ENCODE measurements around the gene TOX3. TPM values are rescaled to one million over a fixed set of nuclear protein-coding genes. Genes with fewer than 3 reads are reported as not detected.

TOX3 gene
- total and polyA plus RNA-seq, 2 of the 13 experiments (the other 11 are each of a cell fraction or from before 2014, with no cell fraction given) = 14.5 to 98.6 TPM

DNA sequence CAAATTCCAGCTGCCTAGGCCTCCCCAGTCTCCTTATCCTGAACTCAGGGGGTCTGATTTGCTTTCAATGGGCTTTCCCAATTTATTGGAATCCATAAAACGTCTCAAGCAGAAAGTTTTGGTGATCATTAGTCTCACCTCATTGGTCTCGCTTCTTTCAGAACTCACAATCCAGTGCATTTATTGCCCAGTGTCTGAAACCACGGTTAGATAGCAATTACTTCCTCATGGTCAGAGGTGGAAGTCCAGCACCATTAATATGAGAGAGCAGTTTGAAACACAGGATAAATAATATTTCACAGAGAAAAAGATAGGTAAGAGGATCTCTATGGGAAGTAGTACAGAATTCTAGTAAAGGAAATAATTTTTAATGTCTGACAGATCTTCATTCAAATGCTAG lies 128.7 kb downstream of the TOX3 start:
- TF ChIP-seq ZNF749 (CRISPR knock-in tag; IDR thresholded peaks at IDR 0.05; ENCODE audit: borderline replicate concordance) = no peak
- no peak for TF ChIP-seq REPIN1 (CRISPR knock-in tag; IDR thresholded peaks at IDR 0.05; ENCODE audit: borderline replicate concordance, low read depth)
- no peak for TF ChIP-seq ZNF460 (CRISPR knock-in tag; IDR thresholded peaks at IDR 0.05; ENCODE audit: borderline replicate concordance)
- no peak for TF ChIP-seq ZBTB20 (CRISPR knock-in tag; IDR thresholded peaks at IDR 0.05; ENCODE audit: borderline replicate concordance, low read depth)
- ATAC-seq (no peak), DNase-seq (ENCODE audit: low spot score) (no peak), FAIRE-seq (no peak)
- Histone ChIP-seq H3K4me1 (ENCODE audit: insufficient read depth, low read length) (no peaks in the 10 kb centered on the region), H3K9me3 (ENCODE audit: low read length) (peaks cover 7% of the 10 kb centered on the region), H3K27ac (ENCODE audit: extremely low read length, insufficient read depth, low read length) (no peak overlapping the region), H3K4me3 (replicated peaks in 1 of 3; ENCODE audit: insufficient read depth in 1 of 3, low read depth in 2 of 3, low read length in 3 of 3) (no peak overlapping the region), H3K4me2 (ENCODE audit: low read depth, low read length) (no peak overlapping the region), H3K27me3 (ENCODE audit: control insufficient read depth in 1 of 2, insufficient read depth in 2 of 2, low read length in 2 of 2) (no peaks in the 10 kb centered on the region), H3K9ac (ENCODE audit: insufficient read depth, low read depth, low read length) (no peak overlapping the region), H2AFZ (ENCODE audit: low read length) (no peak overlapping the region), H3K36me3 (replicated peaks in 1 of 2; ENCODE audit: control insufficient read depth in 1 of 2, insufficient read depth in 2 of 2, low read length in 2 of 2) (no peaks in the 10 kb centered on the region), H4K20me1 (ENCODE audit: insufficient read depth, low read length) (no peaks in the 10 kb centered on the region), H3K79me2 (ENCODE audit: insufficient read depth, low read length) (no peaks in the 10 kb centered on the region)
- POLR2A ChIA-PET = no interaction called here
- WGBS (ENCODE audit: low lambda C conversion rate) = 47% methylated on average over 3 of the region's 3 CpGs
- in situ Hi-C loops (cut with HindIII; ENCODE audit: extremely low pct_ligation_motif_present, low pct_unique_long_range_greater_than_20kb) (no loop called here), intact Hi-C loops (cut with micrococcal nuclease; ENCODE audit: unreplicated experiment) (no loop called here)
- CTCF ChIA-PET (ENCODE audit: low intra/inter-chr PET ratio, low total read pairs) = no interaction called here
- no TSS peak for BruUV-seq (replicated peaks)

DNA sequence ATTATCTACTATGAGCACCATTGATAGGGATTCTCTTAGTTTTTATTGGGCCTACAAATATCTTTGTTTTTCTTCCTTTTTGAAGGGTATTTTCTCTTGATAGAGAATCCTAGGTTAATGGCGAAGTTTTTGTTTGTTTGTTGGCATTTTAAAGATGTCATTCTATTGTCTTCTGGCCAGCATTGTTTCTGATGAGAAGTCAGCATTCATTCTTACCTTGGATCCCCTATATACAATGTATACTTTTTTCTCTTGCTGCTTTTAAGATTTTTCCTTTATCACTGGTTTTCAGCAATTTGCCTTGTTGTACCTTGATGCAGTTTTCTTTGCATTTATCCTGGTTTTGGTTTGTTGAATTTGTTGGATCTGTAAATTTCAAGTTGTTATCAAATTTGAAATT lies 130.1 kb downstream of the TOX3 start:
- DNase-seq (ENCODE audit: low spot score) (no peak), ATAC-seq (no peak), FAIRE-seq (no peak)
- in situ Hi-C loops (cut with HindIII; ENCODE audit: extremely low pct_ligation_motif_present, low pct_unique_long_range_greater_than_20kb) = no loop called here
- 0% methylated on average over 1 of the region's 1 CpG for WGBS (ENCODE audit: low lambda C conversion rate)
- Histone ChIP-seq H4K20me1 (ENCODE audit: insufficient read depth, low read length) (no peaks in the 10 kb centered on the region), H3K4me2 (ENCODE audit: low read depth, low read length) (no peak overlapping the region), H3K27ac (ENCODE audit: extremely low read length, insufficient read depth, low read length) (no peak overlapping the region), H3K9ac (ENCODE audit: insufficient read depth, low read depth, low read length) (no peak overlapping the region), H3K79me2 (ENCODE audit: insufficient read depth, low read length) (no peaks in the 10 kb centered on the region), H3K27me3 (ENCODE audit: control insufficient read depth in 1 of 2, insufficient read depth in 2 of 2, low read length in 2 of 2) (no peaks in the 10 kb centered on the region), H3K4me3 (replicated peaks in 1 of 3; ENCODE audit: insufficient read depth in 1 of 3, low read depth in 2 of 3, low read length in 3 of 3) (no peak overlapping the region), H3K36me3 (replicated peaks in 1 of 2; ENCODE audit: control insufficient read depth in 1 of 2, insufficient read depth in 2 of 2, low read length in 2 of 2) (no peaks in the 10 kb centered on the region), H3K9me3 (ENCODE audit: low read length) (peaks cover 7% of the 10 kb centered on the region), H3K4me1 (ENCODE audit: insufficient read depth, low read length) (no peaks in the 10 kb centered on the region), H2AFZ (ENCODE audit: low read length) (no peak overlapping the region)
- ChIA-PET CTCF (ENCODE audit: low intra/inter-chr PET ratio, low total read pairs) (no interaction called here), POLR2A (no interaction called here)
- TF ChIP-seq RFX3 (CRISPR knock-in tag; IDR thresholded peaks at IDR 0.05) (no peak), ZNF317 (CRISPR knock-in tag; IDR thresholded peaks at IDR 0.05) (peak; percentile 97), PHB2 (IDR thresholded peaks at IDR 0.05; ENCODE audit: partially characterized antibody) (no peak)
- TF ChIP-seq, protein P1, sequence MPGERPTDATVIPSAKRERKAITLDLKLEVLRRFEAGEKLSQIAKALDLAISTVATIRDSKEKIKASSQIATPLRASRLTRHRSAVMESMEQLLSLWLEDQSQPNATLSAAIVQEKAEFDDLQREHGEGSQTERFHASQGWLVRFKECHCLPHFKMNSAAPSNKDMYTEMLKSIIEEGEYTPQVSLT (CRISPR knock-in tag; IDR thresholded peaks at IDR 0.05; ENCODE audit: borderline replicate concordance, low read depth) = no peak
- TF ChIP-seq, protein P2, sequence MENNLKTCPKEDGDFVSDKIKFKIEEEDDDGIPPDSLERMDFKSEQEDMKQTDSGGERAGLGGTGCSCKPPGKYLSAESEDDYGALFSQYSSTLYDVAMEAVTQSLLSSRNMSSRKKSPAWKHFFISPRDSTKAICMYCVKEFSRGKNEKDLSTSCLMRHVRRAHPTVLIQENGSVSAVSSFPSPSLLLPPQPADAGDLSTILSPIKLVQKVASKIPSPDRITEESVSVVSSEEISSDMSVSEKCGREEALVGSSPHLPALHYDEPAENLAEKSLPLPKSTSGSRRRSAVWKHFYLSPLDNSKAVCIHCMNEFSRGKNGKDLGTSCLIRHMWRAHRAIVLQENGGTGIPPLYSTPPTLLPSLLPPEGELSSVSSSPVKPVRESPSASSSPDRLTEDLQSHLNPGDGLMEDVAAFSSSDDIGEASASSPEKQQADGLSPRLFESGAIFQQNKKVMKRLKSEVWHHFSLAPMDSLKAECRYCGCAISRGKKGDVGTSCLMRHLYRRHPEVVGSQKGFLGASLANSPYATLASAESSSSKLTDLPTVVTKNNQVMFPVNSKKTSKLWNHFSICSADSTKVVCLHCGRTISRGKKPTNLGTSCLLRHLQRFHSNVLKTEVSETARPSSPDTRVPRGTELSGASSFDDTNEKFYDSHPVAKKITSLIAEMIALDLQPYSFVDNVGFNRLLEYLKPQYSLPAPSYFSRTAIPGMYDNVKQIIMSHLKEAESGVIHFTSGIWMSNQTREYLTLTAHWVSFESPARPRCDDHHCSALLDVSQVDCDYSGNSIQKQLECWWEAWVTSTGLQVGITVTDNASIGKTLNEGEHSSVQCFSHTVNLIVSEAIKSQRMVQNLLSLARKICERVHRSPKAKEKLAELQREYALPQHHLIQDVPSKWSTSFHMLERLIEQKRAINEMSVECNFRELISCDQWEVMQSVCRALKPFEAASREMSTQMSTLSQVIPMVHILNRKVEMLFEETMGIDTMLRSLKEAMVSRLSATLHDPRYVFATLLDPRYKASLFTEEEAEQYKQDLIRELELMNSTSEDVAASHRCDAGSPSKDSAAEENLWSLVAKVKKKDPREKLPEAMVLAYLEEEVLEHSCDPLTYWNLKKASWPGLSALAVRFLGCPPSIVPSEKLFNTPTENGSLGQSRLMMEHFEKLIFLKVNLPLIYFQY (CRISPR knock-in tag; IDR thresholded peaks at IDR 0.05; ENCODE audit: borderline replicate concordance) = no peak
- TF ChIP-seq, protein P3, sequence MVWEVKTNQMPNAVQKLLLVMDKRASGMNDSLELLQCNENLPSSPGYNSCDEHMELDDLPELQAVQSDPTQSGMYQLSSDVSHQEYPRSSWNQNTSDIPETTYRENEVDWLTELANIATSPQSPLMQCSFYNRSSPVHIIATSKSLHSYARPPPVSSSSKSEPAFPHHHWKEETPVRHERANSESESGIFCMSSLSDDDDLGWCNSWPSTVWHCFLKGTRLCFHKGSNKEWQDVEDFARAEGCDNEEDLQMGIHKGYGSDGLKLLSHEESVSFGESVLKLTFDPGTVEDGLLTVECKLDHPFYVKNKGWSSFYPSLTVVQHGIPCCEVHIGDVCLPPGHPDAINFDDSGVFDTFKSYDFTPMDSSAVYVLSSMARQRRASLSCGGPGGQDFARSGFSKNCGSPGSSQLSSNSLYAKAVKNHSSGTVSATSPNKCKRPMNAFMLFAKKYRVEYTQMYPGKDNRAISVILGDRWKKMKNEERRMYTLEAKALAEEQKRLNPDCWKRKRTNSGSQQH (CRISPR knock-in tag; IDR thresholded peaks at IDR 0.05; ENCODE audit: low read depth) = no peak
- TF ChIP-seq, protein P4, sequence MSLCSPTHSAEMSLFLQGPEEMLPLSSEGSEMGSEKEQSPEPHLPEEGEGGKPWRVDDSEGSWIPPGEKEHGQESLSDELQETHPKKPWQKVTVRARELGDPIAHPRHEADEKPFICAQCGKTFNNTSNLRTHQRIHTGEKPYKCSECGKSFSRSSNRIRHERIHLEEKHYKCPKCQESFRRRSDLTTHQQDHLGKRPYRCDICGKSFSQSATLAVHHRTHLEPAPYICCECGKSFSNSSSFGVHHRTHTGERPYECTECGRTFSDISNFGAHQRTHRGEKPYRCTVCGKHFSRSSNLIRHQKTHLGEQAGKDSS (CRISPR knock-in tag; IDR thresholded peaks at IDR 0.05; ENCODE audit: borderline replicate concordance, low read depth) = no peak
- BruUV-seq (replicated peaks) = no TSS peak
- intact Hi-C loops (cut with micrococcal nuclease; ENCODE audit: unreplicated experiment) = no loop called here
